ENCODE data around the gene CDV3.
"Not testable (repeated sequence)": the region's sequence is repeated elsewhere in the genome, so short reads cannot be mapped to it uniquely, and the experiment has no call there.

CDV3 gene

GRCh38 chr3:133535971-133536881, 37.3 kb upstream of the CDV3 start:
- ChIA-PET CTCF (interaction anchor here (0.6 kb wide), 2 partner anchors 26 to 1123 kb away, joined by 3 read pairs; no protein-coding TSS in a partner anchor), POLR2A (ENCODE audit: low non-redundant PET) (no interaction called here)
- H3K27ac ChIP-seq: peak overlapping the region; percentile 79
- peak; percentile 81 for DNase-seq (ENCODE audit: low spot score)
- no peak for TF ChIP-seq CTCF (conservative IDR thresholded peaks at IDR 0.05; ENCODE audit: low read depth)

GRCh38 chr3:133537131-133537530, 36.4 kb upstream of the CDV3 start:
- POLR2A ChIA-PET (ENCODE audit: low non-redundant PET); CTCF ChIA-PET; DNase-seq (ENCODE audit: low spot score): not testable (repeated sequence)
- peak overlapping the region; percentile 79 for H3K27ac ChIP-seq

- POLR2A ChIA-PET (ENCODE audit: low non-redundant PET): no interaction called here
These were observed 35.3 kb upstream of the CDV3 start for GRCh38 chr3:133538154-133538553.

GRCh38 chr3:133540896-133541674, 32.4 kb upstream of the CDV3 start:
- ChIA-PET CTCF (interaction anchor here (0.6 kb wide), 1 partner anchor 170 kb away, joined by 3 read pairs; no protein-coding TSS in a partner anchor), POLR2A (ENCODE audit: low non-redundant PET) (interaction anchor here (0.7 kb wide), 1 partner anchor 84 kb away, joined by 3 read pairs; no protein-coding TSS in a partner anchor)
- no peak for TF ChIP-seq CTCF (conservative IDR thresholded peaks at IDR 0.05; ENCODE audit: low read depth)
- H3K27ac ChIP-seq: peak overlapping the region; percentile 56
- DNase-seq (ENCODE audit: low spot score): no peak

More at GRCh38 chr3:133538154-133538553, 35.3 kb upstream of the CDV3 start:
- no peak overlapping the region for H3K27ac ChIP-seq
- no peak for DNase-seq (ENCODE audit: low spot score)
- no peak for TF ChIP-seq CTCF (conservative IDR thresholded peaks at IDR 0.05; ENCODE audit: low read depth)
- CTCF ChIA-PET: no interaction called here

- no peak for DNase-seq (ENCODE audit: low spot score)
- H3K27ac ChIP-seq: no peak overlapping the region
- POLR2A ChIA-PET (ENCODE audit: low non-redundant PET): no interaction called here
- TF ChIP-seq CTCF (conservative IDR thresholded peaks at IDR 0.05; ENCODE audit: low read depth): no peak
- CTCF ChIA-PET: no interaction called here
These were observed 30.6 kb upstream of the CDV3 start for GRCh38 chr3:133542871-133543270.

- POLR2A ChIA-PET (ENCODE audit: low non-redundant PET); DNase-seq (ENCODE audit: low spot score); CTCF ChIA-PET; H3K27ac ChIP-seq: not testable (repeated sequence)
These were observed 28.5 kb upstream of the CDV3 start for GRCh38 chr3:133544983-133545382.

GRCh38 chr3:133547432-133548041, 25.9 kb upstream of the CDV3 start:
- CTCF ChIA-PET: interaction anchor here (1.2 kb wide), 1 partner anchor 15 kb away, joined by 5 read pairs; no protein-coding TSS in a partner anchor
- peak overlapping the region; percentile 73 for H3K27ac ChIP-seq
- no peak for DNase-seq (ENCODE audit: low spot score)
- POLR2A ChIA-PET (ENCODE audit: low non-redundant PET): interaction anchor here (0.6 kb wide), 1 partner anchor 759 kb away, joined by 3 read pairs; no protein-coding TSS in a partner anchor
- no peak for TF ChIP-seq CTCF (conservative IDR thresholded peaks at IDR 0.05; ENCODE audit: low read depth)
